Heart left ventricle (tissue), 13 donors: ENCODE measurements around the gene RPS23.

Experiments
- POLR2A ChIP-seq, 2 donors: fragments of 450-650 bp; IDR thresholded peaks; one replicate each; pipeline ENCODE4 v1.6.1; 2017; ENCODE audit warnings: antibody characterized with exemption in 2 of 2, mild to moderate bottlenecking in 2 of 2, moderate library complexity in 2 of 2
- TF ChIP-seq, protein P1 (sequence below), 12 donors: fragments of 200-600 bp; sonication (generic) in 4 of 12; IDR thresholded peaks; one replicate each; pipeline versions ENCODE4 v1.5.0 to v1.8.0; 2018 to 2022; ENCODE audit warnings: antibody characterized with exemption in 12 of 12, mild to moderate bottlenecking in 5 of 12
- donor health status: ischemic (EF 13 %, LVEDD 7.1; RV severe dilation, severe dysfunction).
- donor health status: DM: no; HTN: yes; CAD: no.
- donor health status: DM: no; HTN: no; CAD: no.
- donor health status: ischemic (EF 25% LVEDD 6.9; RV normal size, moderate dysfunction).
- donor health status: ischemic (EF 25% LVEDD 5.7; RV mildly dilated, moderate dysfunction).
- donor health status: ischemic (EF 35%, LVEDD 5.7; RV mildly dilated, moderate dysfunction).
- donor health status: nonischemic (EF 11% LVEDD 7.7; RV severe dilation, severe dysfunction).
- donor health status: DM: yes; HTN: yes; CAD: no.
- donor health status: PGD.
- donor health status: ischemic (EF 29% LVEDD 5.4; RV normal size, mild dysfunction).
- donor health status: nonischemic (EF 23%, LVEDD 6.1; RV moderate dilation, normal function).

DNA sequence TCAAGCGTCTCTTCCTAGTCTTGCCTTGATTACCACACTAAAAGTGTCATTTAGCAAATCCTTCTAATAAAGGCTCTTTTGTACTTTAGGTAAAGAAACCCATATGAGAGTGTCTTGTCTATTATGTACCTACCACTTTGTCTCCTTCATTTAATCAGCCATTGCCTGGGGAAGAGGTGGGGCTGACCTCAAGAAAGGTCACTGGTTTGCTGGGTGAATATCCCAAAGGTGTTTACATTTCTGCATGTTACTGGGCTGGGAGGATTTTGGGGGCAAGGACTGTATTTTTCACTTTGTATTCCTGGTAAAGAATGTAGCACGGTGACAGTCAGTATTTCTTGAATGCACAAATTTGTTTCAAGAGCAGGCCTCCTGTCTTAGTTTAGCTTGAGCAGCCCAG, 11.9 kb upstream of the RPS23 start:
- TF ChIP-seq, protein P1, sequence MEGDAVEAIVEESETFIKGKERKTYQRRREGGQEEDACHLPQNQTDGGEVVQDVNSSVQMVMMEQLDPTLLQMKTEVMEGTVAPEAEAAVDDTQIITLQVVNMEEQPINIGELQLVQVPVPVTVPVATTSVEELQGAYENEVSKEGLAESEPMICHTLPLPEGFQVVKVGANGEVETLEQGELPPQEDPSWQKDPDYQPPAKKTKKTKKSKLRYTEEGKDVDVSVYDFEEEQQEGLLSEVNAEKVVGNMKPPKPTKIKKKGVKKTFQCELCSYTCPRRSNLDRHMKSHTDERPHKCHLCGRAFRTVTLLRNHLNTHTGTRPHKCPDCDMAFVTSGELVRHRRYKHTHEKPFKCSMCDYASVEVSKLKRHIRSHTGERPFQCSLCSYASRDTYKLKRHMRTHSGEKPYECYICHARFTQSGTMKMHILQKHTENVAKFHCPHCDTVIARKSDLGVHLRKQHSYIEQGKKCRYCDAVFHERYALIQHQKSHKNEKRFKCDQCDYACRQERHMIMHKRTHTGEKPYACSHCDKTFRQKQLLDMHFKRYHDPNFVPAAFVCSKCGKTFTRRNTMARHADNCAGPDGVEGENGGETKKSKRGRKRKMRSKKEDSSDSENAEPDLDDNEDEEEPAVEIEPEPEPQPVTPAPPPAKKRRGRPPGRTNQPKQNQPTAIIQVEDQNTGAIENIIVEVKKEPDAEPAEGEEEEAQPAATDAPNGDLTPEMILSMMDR (IDR thresholded peaks at IDR 0.05) = no peak
- TF ChIP-seq POLR2A (IDR thresholded peaks at IDR 0.05) = no peak
